GM19452 (cell line): ENCODE data around the gene NSUN6.
"Not testable (repeated sequence)": the region's sequence is repeated elsewhere in the genome, so short reads cannot be mapped to it uniquely, and the experiment has no call there.

Experiments used
- ATAC-seq: cut with Tn5 transposase; IDR thresholded peaks from one replicate; pipeline ENCODE4 v1.9.1; 2021; ENCODE audit not compliant: unreplicated experiment

The NSUN6 gene

DNA sequence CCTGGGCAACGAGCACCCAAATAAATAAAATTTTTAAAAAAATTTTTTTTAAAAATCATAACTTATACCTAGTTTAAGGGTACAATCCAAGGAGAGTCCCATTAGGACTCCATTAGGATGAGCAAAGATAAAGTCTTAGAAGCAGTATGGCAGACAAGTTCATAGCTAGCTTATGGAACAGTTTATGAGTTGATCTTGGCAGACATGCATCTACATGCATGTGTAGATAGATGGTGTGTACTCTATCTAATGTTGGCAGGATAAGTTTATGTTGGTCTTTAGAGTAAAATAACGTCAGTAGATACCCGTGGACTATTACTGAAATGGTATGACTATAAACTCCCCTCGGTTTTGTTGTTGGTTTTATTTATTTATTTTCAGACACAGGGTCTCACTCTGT, 40.2 kb downstream of the NSUN6 start:
- no peak for ATAC-seq

DNA sequence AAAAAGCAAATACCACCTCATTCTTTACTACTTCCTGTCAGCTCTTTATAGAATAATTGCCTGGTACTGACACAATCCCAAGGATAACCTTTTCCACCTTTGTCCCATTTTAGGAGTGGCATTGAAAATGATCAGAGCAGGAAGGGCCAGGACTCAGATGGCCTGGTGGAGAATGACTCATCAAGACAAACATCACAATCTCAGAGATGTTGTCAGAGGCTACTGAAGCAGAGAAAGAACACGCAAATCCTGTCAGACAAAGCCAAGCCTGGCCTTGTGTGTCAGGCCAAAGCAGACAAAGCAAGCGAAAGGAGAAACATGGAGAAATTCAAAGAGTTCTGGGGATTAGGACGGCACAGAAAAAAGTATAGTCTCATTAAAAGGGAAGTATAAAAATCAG, 40.9 kb downstream of the NSUN6 start:
- ATAC-seq, result no peak

DNA sequence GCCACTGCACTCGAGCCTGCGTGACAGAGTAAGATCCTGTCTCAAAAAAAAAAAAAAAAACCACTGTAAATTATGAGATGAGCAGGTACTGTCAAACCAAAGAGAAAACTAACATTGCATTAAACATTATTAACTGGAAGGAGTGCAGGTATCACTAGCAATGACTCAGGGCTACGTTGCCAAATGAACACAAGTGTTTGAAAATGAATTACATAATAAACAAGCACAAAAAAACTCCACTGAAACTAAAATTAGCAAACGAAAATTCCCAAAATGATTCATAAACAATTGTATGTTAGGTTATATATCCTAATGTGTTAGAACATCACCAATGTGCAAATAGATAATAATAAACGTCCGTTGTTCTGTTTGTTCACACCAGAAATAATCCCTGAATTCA, 42.8 kb downstream of the NSUN6 start:
- no peak for ATAC-seq

DNA sequence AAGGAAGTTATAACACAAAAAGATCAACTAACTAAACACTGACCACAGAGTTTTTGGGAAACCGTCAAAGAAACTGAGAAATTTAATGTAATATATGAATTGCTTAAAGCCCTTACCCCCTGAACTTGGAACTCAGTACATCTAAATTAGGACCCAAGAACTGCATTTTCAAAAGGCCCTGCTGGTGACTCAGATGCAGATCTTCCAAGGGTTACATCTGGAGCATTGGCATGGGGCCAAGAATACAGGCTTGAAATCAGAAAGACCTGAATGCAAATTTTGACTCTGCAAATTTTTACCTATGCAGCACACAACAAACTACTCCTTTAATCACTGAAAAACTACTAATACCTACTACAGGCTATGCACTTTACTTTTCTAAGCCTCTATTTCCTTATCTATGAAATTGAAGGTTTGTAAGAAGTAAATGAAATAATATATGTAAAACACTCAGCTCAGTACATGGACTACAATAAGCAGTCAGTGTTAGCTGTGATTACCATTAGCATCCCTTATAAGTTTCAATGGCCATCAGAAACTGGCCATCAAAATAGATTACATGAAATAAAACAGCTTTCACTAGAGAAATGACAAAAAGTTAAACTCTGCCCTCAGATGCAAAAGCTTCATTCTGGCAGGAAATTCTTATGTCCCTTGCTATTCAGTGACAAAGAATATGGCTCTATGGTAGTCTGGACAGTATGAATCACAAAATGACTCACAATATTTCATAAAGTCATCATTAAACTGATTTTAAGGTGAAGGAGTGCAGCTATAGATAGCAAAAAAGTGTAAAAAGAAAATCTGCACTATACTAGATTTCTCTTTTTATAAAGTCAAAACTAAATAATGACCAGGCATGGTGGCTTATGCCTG, 43.6 kb downstream of the NSUN6 start:
- ATAC-seq, result no peak

DNA sequence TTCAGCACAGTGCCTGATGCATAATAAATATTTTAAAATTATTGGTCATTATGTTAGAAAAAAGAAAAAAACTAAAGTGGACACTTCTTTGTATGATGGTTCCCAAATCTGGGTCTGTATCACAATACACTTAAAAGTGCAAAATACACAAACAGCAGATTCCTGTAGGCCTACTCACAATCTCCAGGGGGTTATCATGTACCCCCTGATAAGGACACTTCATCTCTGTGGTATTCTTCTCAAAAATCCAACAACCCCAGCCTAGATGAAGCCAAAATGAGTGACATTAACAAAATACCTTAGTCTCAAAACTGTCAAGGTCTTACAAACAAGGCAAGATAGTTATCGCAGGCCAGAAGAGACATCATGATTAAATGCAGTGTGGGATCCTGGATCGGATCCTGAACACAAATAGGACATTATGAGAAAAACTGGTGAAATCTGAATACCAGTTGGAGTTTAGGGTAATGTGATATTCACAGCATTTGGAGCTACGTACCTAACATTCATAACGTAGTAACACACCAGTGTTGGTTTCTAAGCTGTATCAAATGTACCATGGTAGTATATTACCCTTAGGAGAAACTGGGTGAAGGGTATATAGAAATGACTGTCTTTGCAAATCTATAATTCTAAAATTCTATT, 45.2 kb downstream of the NSUN6 start:
- ATAC-seq, result no peak

DNA sequence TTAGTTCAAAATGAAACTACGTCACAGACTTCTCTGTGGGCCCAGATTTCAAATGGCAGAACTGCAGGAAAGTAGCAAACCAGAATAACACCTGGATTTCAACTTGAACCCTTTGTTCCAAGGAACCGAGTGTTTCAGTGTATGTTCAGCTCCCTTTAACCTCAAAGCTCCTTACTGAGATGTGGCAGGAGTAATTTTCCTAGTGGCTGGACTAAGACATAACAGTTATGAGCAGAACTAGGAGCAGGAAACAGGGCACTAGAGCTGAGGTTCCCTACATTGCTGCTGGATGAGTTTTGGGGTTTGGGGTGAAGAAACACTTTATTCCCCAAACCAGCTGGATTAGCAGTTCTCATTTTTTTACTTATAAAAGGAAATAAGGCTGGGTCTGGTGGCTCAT, 50.1 kb downstream of the NSUN6 start:
- ATAC-seq, result no peak

DNA sequence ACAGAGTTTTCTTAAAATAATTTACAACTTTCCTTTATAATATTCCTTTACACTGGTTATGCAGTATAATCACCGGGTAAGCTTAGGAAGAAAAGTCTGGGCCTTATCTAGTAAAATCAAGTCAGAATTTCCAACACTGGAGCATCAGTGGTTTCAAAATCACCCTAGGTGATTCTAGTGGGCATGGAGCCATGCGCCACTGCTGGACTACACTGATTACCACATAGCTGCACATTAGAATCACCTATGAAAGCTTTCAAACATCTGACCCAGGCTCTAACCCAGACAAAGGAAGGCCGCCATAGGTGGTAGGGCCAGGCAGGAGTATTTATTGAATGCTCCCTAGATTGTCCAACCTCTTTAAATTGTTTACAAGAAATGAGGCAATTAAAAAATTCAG, 52.0 kb downstream of the NSUN6 start:
- no peak for ATAC-seq

DNA sequence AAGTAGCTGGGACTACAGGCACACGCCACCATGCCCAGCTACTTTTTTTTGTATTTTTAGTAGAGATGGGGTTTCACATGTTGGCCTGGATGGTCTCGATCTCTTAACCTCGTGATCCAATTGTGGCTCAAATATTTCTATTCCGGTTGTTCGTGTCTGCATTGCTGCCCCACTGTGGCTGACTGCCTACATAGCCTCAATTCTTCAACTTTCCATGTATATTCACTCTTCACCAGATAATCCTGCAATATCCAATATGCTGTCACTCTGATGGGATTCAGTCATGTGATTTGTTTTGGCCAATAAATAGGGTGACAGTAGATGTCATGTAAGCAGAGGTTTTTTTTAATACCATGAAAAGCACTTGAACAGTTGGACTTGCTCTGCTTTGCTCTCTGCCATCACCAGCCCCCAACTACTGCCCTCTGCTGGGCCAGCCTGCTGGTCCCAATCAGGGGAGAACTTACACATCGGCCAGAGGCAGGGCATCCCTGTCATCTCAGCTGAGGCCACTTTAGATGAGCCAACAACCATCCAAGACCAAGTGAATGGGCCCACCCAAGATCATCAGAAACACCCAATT, 56.7 kb downstream of the NSUN6 start:
- no peak for ATAC-seq

DNA sequence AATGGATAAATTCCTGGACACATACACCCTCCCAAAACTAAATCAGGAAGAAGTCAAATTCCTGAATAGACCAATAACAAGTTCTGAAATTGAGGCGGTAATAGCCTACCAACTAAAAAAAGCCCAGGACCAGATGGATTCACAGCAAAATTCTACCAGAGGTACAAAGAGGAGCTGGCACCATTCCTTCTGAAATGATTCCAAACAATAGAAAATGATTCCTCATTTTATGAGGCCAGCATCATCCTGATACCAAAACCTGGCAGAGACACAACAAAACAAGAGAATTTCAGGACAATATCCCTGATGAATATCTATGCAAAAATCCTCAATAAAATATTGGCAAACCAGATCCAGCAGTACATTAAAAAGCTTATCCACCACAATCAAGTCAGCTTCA, 60.2 kb downstream of the NSUN6 start:
- ATAC-seq, result not testable (repeated sequence)

DNA sequence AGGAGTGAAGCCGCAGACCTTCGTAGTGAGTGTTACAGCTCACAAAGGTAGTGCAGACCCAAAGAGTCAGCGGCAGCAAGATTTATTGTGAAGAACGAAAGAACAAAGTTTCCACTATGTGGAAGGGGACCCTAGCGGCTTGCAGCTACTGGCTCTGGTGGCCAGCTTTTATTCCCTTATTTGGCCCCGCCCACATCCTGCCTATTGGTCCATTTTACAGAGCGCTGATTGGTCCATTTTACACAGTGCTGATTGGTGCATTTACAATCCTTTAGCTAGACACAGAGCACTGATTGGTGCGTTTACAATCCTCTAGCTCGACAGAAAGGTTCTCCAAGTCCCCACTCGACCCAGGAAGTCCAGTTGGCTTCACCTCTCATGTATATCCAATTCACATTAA, 64.8 kb downstream of the NSUN6 start:
- ATAC-seq, result not testable (repeated sequence)

DNA sequence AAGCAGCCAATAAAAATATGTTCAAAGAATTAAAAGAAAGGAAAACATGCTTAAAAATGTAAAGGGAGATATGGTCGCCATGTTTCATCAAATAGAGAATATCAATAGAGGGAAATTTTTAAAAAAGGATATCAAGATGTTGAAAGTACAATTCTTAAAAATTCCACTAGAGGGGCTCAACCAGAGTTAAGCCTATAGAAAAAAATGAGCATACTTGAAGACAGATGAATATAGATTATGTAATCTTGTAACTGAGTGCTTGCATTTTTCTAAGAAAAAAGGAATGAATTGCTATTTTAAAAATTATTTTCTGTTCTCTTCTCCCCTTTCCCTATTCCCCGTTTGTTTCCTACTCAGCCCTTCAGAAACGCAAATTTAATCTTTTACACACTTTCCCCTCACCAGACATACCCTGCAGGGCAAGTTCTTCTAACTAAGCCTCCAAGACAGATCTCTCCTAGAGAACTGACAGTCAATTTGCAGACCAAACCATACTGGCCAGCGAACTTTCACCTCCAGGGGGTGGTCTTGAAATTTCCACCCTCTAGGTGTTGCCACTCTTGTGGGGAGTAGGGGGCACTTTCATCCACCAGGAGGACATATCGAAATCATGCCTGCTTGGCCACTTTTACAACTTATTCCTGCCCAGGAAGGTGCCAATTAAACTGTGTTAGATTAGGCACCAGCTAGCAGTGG, 67.7 kb downstream of the NSUN6 start:
- ATAC-seq, result no peak

DNA sequence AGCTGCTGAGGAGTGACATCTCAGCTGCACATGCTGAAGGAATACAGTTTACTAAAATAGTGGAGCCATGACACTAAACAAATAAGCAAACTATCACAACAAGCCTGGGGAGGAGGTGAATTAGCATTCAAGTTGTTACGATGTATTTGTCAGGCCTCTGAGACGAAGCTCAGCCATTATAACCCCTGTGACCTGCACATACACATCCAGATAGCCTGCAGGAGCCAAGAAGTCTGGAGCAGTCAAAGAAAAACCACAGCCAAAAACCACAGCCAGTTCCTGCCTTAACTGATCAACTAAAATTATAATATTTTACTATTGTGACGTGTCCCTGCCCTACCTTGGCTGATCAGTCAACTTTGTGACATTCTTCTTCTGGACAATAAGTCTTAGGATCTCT, 68.6 kb downstream of the NSUN6 start:
- ATAC-seq, result no peak

DNA sequence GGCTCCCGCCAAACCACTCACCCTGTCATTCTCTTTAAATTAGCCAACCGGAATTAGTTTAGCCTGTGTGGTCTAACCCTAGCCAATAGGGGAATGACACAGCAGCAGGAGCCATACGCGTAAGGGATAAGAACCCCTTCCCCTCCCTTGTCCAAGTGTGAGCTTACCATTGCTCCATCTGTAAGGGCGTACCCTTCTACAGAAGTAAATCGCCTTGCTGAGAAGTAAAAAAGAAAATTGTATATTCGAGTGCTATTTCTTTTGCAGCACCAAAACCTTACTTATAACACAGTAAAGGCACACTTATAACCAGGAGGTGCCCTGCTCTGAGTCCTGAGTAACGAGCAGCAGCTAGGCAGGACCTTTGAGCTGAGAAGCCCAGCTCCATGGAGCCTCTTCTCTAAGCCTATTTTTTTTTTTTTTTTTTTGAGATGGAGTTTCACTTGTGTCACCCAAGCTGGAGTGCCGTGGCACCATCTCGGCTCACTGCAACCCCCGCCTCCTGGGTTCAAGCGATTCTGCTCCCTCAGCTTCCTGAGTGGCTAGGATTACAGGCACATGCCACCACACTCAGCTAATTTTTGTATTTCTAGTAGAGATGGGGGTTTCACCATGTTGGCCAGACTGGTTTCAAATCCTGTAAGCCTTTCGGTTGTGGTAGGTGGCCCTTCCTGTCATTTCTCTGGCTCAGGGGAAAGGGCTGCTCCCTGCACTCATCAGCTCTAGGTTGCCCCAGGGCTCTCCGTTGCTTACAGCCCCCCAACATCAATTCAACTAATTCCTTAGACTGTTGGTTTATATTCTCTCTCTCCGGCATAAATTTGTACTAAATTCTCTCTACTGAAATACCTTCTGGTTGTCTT, 73.3 kb downstream of the NSUN6 start:
- ATAC-seq, result no peak

DNA sequence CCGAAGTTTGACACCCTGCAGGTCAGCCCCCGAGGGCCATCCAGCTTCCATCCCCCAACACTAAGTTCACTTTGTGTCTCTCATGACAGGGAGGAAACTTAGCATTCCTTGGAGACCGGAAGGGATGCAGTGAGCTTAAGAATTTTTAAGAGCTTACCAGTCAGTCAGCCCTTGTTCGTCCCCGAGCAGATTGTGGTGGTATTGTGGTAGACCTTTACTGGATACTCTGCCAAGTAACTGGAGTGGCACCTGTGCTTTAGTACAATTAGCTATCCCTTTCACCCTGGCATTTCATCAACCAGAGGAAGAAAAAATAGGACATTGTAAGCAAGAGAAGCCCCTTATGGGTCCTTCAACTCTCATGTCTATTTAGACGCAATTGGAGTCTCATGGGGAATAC, 74.8 kb downstream of the NSUN6 start:
- no peak for ATAC-seq

DNA sequence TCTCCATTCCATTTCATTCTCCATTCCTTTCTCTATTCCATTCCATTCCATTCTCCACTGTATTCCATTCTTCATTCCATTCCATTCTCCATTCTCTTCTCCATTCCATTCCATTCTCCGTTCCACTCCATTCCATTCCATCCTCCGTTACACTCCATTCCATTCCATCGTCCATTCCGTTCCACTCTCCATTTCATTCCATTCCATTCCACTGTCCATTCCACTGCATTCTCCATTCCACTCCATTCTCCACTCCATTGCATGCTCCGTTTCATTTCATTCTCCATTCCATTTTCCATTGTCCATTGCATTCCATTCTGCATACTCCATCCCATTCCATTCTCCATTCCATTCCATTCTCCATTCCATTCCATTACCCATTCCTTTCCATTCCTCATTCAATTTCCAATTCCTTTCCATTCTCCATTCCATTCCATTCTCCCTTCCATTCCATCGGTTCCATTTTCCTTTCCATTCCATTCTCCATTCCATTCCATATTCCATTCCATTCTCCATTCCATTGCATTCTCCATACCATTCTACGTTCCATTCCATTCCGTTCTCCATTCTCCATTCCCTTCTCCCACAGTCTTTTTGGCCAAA, 78.3 kb downstream of the NSUN6 start:
- no peak for ATAC-seq

DNA sequence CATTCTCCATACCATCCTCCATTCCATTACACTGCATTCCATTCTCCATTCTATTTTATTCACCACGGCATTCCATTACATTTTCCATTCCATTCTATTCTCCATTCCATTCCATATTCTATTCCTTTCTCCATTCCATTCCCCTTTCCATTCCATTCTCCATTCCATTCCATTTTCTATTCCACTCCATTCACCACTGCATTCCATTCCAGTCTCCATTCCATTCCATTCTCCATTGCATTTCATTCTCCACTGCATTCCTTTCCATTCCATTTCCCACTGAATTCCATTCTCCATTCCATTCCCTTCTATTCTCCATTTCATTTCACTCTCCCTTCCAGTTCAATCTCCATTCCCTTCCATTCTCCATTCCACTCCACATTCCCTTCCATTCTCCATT, 79.6 kb downstream of the NSUN6 start:
- ATAC-seq, result no peak

DNA sequence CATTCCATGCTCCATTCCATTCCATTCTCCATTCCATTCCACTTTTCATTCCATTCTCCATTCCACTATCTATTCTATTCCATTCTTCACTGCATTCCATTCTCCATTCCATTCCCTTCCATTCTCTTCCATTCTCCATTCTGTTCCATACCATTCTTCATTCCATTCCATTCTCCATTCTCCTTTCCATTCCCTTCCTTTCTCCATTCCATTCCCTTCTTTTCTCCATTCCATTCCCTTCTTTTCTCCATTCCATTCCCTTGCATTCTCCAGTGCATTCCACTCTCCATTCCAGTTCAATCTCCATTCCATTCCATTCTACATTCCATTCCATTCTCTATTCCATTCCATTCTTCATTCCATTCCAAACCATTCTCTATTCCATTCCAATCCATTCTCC, 80.3 kb downstream of the NSUN6 start:
- no peak for ATAC-seq

DNA sequence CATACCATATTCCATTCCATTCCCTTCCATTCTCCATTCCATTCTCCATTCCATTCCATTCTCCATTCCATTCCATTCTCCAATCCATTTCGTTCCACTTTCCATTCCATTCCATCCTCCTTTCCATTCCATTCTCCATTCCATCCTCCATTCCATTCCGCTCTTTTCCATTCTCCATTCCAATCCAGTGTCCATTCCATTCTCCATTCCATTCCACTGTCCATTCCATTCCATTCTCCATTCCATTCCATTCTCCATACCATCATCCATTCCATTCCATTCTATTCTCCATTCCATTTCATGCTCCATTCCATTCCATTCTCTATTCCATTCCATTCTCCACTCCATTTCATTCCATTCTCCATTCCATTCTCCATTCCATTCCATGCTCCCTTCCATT, 81.0 kb downstream of the NSUN6 start:
- ATAC-seq, result not testable (repeated sequence)

DNA sequence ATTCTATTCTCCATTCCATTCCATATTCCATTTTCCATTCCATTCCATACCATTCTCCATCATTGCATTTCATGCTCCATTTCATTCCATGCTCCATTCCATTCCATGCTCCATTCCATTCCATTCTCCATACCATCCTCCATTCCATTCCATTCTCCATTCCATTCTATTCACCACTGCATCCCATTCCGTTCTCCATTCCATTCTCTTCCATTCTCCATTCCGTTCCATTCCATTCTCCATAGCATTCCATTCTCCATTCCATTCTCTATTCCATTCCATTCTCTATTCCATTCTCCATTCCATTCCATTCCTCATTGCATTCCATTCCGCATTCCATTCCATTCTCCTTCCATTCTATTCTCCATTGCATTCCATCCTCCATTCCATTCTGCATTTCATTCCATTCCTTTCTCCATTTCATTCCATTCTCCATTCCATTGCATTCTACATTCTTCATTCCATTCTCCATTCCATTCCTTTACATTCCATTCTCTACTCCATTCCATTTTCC, 84.0 kb downstream of the NSUN6 start:
- no peak for ATAC-seq

DNA sequence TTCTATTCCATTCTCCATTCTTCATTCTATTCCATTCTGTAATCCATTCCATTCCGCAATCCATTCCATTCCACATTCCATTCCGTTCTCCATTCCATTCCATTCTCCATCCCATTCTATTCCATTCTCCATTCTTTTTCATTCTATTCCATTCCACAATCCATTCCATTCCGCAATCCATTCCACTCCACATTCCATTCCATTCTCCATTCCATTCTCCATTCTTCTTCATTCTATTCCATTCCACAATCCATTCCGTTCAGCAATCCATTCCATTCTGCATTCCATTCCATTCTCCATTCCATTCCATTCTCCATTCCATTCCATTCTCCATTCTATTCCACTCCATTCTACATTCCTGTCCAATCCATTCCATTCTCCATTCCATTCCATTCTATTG, 85.2 kb downstream of the NSUN6 start:
- no peak for ATAC-seq
